Measurements from ENCODE around the gene ROMO1.
"Not testable (repeated sequence)": the region's sequence is repeated elsewhere in the genome, so short reads cannot be mapped to it uniquely, and the experiment has no call there.

The ROMO1 gene

GRCh38 chr20:35713120-35713519 is 13.9 kb downstream of the ROMO1 start:
- not testable (repeated sequence) for DNase-seq

GRCh38 chr20:35714127-35714526 is 14.9 kb downstream of the ROMO1 start:
- DNase-seq = no peak

GRCh38 chr20:35715652-35716051 is 16.4 kb downstream of the ROMO1 start:
- no peak for DNase-seq

GRCh38 chr20:35716330-35716729 is 17.1 kb downstream of the ROMO1 start:
- no peak for DNase-seq

GRCh38 chr20:35718321-35718720 is 19.1 kb downstream of the ROMO1 start:
- DNase-seq = not testable (repeated sequence)

- DNase-seq = no peak
These were observed 19.9 kb downstream of the ROMO1 start for GRCh38 chr20:35718972-35719635.

GRCh38 chr20:35719717-35720116 is 20.5 kb downstream of the ROMO1 start:
- DNase-seq = no peak

GRCh38 chr20:35720165-35721123 is 21.2 kb downstream of the ROMO1 start:
- no peak for DNase-seq

- no peak for DNase-seq
These were observed 22.0 kb downstream of the ROMO1 start for GRCh38 chr20:35721219-35721618.

- no peak for DNase-seq
These were observed 22.4 kb downstream of the ROMO1 start for GRCh38 chr20:35721621-35722020.

- not testable (repeated sequence) for DNase-seq
These were observed 24.1 kb downstream of the ROMO1 start for GRCh38 chr20:35723275-35723639.

- not testable (repeated sequence) for DNase-seq
These were observed 24.6 kb downstream of the ROMO1 start for GRCh38 chr20:35723652-35724320.

- DNase-seq = no peak
These were observed 25.4 kb downstream of the ROMO1 start for GRCh38 chr20:35724321-35725230.

GRCh38 chr20:35726842-35727711 is 27.9 kb downstream of the ROMO1 start:
- no peak for DNase-seq

- no peak for DNase-seq
These were observed 30.1 kb downstream of the ROMO1 start for GRCh38 chr20:35729283-35729807.

- no peak for DNase-seq
These were observed 30.8 kb downstream of the ROMO1 start for GRCh38 chr20:35729836-35730582.

GRCh38 chr20:35730583-35731468 is 31.6 kb downstream of the ROMO1 start:
- no peak for DNase-seq

- no peak for DNase-seq
These were observed 32.2 kb downstream of the ROMO1 start for GRCh38 chr20:35731469-35731788.

GRCh38 chr20:35731862-35732643 is 32.8 kb downstream of the ROMO1 start:
- no peak for DNase-seq

Data from stimulated activated CD4-positive, alpha-beta T cell treated with anti-CD3 and anti-CD28 coated beads, Interleukin-2, amount 100 ng/mL, for 48 hours (primary cell).